OCI-LY7 (cell line): ENCODE data around the gene TDRD3. TPM values are rescaled to one million over a fixed set of nuclear protein-coding genes. Genes with fewer than 3 reads are reported as not detected.

Source experiments
- BruUV-seq: library from RNA; stranded (reverse); fragments of 400-500 nt; replicated peaks from 2 replicates; lab custom pipeline; 2021; lab: Mats Ljungman, UMichigan
- CTCF ChIA-PET: fragments of 300-600 bp; sonication (Branson Sonifier 250); formaldehyde crosslinking; loops from one replicate; lab custom pipeline; 2022; ENCODE audit warnings: antibody characterized with exemption; ENCODE audit not compliant: unreplicated experiment; lab: Charles Lee
- POLR2A ChIA-PET: fragments of 300-600 bp; sonication (Branson Sonifier 250); formaldehyde crosslinking; loops from one replicate; lab custom pipeline; 2022; ENCODE audit warnings: antibody characterized with exemption; lab: Charles Lee
- DNase-seq: peaks from one replicate; pipeline ENCODE4 v3.0.0-alpha.2; 2015; ENCODE audit warnings: low spot score
- H2AFZ ChIP-seq: fragments of 200-600 bp; sonication (generic), shearing (Covaris generic); 2 replicates; pipeline ENCODE4 v1.6.1; 2014; ENCODE audit warnings: mild to moderate bottlenecking, antibody characterized with exemption, low read length, moderate library complexity
- H3K27ac ChIP-seq: fragments of 200-600 bp; sonication (generic); 2 replicates; pipeline ENCODE4 v1.5.1; 2014; ENCODE audit warnings: mixed run types, low read depth, mild to moderate bottlenecking, moderate library complexity, low read length, inconsistent platforms; ENCODE audit not compliant: poor library complexity, severe bottlenecking
- H3K36me3 ChIP-seq: fragments of 200-600 bp; sonication (generic); 2 replicates; pipeline ENCODE4 v1.6.1; 2014; ENCODE audit warnings: mild to moderate bottlenecking, antibody characterized with exemption, low read length, moderate library complexity, mixed read lengths; ENCODE audit not compliant: insufficient read depth
- H3K4me1 ChIP-seq: fragments of 200-600 bp; sonication (generic); 2 replicates; pipeline ENCODE4 v1.5.1; 2014; ENCODE audit warnings: mild to moderate bottlenecking, low read length; ENCODE audit not compliant: insufficient read depth, poor library complexity, severe bottlenecking
- H3K4me2 ChIP-seq: fragments of 200-600 bp; sonication (generic); 2 replicates; pipeline ENCODE4 v1.6.1; 2014; ENCODE audit warnings: mild to moderate bottlenecking, low read length
- H3K4me3 ChIP-seq: fragments of 200-600 bp; sonication (generic); 2 replicates; pipeline ENCODE4 v1.5.1; 2014; ENCODE audit warnings: mild to moderate bottlenecking, low read depth, low read length; ENCODE audit not compliant: poor library complexity, severe bottlenecking
- H3K79me2 ChIP-seq: fragments of 200-600 bp; sonication (generic); 2 replicates; pipeline ENCODE4 v1.6.1; 2016; ENCODE audit warnings: low read depth, mild to moderate bottlenecking, low read length, moderate library complexity, mixed read lengths; ENCODE audit not compliant: insufficient read depth
- H3K9me2 ChIP-seq: fragments of 200-600 bp; sonication (generic); 2 replicates; pipeline ENCODE4 v1.6.1; 2016; ENCODE audit warnings: mild to moderate bottlenecking, low read length, mixed read lengths; ENCODE audit not compliant: insufficient read depth
- H3K9me3 ChIP-seq: fragments of 200-600 bp; sonication (generic); 2 replicates; pipeline ENCODE4 v1.6.1; 2014; ENCODE audit warnings: mild to moderate bottlenecking, mixed run types, low read length, mixed read lengths
- H4K20me1 ChIP-seq: fragments of 200-600 bp; sonication (generic); 2 replicates; pipeline ENCODE4 v1.6.1; 2014; ENCODE audit warnings: mild to moderate bottlenecking, antibody characterized with exemption, low read length, moderate library complexity, mixed read lengths; ENCODE audit not compliant: insufficient read depth
- EZH2phosphoT487 ChIP-seq: fragments of 200-600 bp; sonication (generic); IDR thresholded peaks from 2 replicates; pipeline ENCODE4 v1.6.1; 2018; ENCODE audit warnings: low read depth, borderline replicate concordance, mild to moderate bottlenecking, mixed run types, antibody characterized with exemption, low read length, moderate library complexity, mixed read lengths
- intact Hi-C: fragments of 100-400 bp; cut with micrococcal nuclease; formaldehyde crosslinking; loops from one replicate; pipeline ENCODE4 v1.10.0; 2022; ENCODE audit not compliant: unreplicated experiment
- total RNA-seq, 2 experiments: library from RNA; depleted of rRNA in 1 of 2; stranded (reverse); fragments of >200 nt in 1 of 2; shearing (Covaris generic) in 1 of 2; gene quantifications; 2 replicates each; pipeline ENCODE4 v1.2.3, GENCODE V29; 2014 to 2022
- TF ChIP-seq, protein P1 (sequence below): fragments of 200-600 bp; sonication (generic); conservative IDR thresholded peaks from 2 replicates; pipeline ENCODE4 v1.5.1; 2014; ENCODE audit warnings: mild to moderate bottlenecking, antibody characterized with exemption, low read length, moderate library complexity, mixed read lengths

Gene TDRD3
- total RNA-seq, 2 experiments from 2014 or later = 13.5 to 17.1 TPM

DNA sequence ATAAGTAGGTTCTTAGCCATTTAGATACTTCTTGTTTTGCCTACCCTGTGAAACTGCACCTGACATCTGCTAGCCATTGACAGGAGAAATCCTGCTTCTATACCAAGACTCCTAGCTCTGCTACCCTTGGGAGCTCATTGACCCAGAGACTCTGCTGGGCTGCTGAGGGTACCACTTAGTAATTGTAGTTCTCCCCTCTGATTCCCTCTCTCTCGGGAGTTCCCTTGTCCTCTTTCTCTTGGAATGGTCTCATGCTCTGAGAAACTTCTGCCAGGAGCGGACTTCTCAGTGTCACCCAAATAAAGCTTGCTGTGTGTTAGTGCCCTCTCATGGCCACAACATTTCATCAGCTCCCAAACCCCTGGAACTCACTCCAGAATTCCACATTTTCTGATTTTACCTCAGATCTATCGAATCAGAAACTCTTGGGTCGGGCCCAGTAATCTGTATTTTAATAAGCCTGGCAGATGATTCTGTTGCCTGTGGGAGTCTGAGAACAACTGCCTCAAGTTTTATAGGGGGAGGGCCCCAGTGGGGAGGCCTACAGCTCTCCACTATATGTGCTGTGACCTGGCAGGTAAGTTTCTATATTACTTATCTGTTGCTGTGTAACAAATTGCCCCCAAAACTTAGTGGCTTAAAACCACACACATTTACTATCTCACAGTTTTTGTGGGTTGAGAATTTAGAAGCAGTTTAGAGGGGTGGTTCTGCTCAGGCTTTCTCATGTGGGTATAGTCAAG, 221.1 kb downstream of the TDRD3 start:
- TF ChIP-seq EZH2phosphoT487 = no peak
- TF ChIP-seq, protein P1, sequence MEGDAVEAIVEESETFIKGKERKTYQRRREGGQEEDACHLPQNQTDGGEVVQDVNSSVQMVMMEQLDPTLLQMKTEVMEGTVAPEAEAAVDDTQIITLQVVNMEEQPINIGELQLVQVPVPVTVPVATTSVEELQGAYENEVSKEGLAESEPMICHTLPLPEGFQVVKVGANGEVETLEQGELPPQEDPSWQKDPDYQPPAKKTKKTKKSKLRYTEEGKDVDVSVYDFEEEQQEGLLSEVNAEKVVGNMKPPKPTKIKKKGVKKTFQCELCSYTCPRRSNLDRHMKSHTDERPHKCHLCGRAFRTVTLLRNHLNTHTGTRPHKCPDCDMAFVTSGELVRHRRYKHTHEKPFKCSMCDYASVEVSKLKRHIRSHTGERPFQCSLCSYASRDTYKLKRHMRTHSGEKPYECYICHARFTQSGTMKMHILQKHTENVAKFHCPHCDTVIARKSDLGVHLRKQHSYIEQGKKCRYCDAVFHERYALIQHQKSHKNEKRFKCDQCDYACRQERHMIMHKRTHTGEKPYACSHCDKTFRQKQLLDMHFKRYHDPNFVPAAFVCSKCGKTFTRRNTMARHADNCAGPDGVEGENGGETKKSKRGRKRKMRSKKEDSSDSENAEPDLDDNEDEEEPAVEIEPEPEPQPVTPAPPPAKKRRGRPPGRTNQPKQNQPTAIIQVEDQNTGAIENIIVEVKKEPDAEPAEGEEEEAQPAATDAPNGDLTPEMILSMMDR = 0 out of 2 replicates have a peak, but pooled peaks have one; percentile 13
- CTCF ChIA-PET = no interaction called here
- Histone ChIP-seq H3K4me2 (no peak overlapping the region), H3K79me2 (no peaks in the 10 kb centered on the region), H2AFZ (no peak overlapping the region), H3K9me3 (no peaks in the 10 kb centered on the region), H3K4me1 (no peaks in the 10 kb centered on the region), H3K4me3 (no peak overlapping the region), H3K27ac (no peak overlapping the region), H4K20me1 (no peaks in the 10 kb centered on the region), H3K36me3 (no peaks in the 10 kb centered on the region), H3K9me2 (no peaks in the 10 kb centered on the region)
- POLR2A ChIA-PET = no interaction called here
- intact Hi-C loops = no loop called here
- no TSS peak for BruUV-seq
- no peak for DNase-seq

DNA sequence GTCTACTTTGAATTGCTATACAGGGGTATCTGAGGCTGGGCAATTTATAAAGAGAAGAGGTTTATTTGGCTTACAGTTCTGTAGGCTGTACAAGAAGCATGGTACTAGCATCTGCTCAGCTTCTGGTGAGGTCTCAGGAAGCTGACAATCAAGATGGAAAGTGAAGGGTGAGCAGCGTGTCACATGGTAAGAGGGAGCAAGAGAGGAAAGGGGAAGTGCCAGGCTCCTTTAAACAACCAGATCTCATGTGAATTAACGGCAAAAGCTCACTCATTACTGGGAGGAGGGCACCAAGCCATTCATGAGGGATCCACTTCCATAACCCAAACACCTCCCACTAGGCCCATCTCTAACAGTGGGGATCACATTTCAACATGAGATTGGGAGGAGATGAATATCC, 222.4 kb downstream of the TDRD3 start:
- DNase-seq = no peak
- H3K9me3 ChIP-seq = no peaks in the 10 kb centered on the region
- H3K9me2 ChIP-seq = no peaks in the 10 kb centered on the region
- H4K20me1 ChIP-seq = no peaks in the 10 kb centered on the region
- ChIA-PET POLR2A (no interaction called here), CTCF (no interaction called here)
- H3K4me3 ChIP-seq = no peak overlapping the region
- intact Hi-C loops = no loop called here
- no peak overlapping the region for H2AFZ ChIP-seq
- H3K4me2 ChIP-seq = no peak overlapping the region
- H3K27ac ChIP-seq = no peak overlapping the region
- no peaks in the 10 kb centered on the region for H3K36me3 ChIP-seq
- TF ChIP-seq EZH2phosphoT487 = no peak
- TF ChIP-seq, protein P1 = no peak
- no TSS peak for BruUV-seq
- H3K4me1 ChIP-seq = no peaks in the 10 kb centered on the region
- no peaks in the 10 kb centered on the region for H3K79me2 ChIP-seq
